A549 (cell line): Measurements from ENCODE around the gene MAP1LC3A.

Experiments
- CTCF ChIP-seq: fragments of >200 bp; sonication (Bioruptor Twin); formaldehyde crosslinking; IDR thresholded peaks from 3 replicates; pipeline ENCODE4 v1.5.1; 2016
- EP300 ChIP-seq, 2 experiments: fragments of >200 bp; sonication (Bioruptor Twin); formaldehyde crosslinking; IDR thresholded peaks; 2 replicates in 1 of 2; 3 replicates in 1 of 2; pipeline ENCODE4 v1.6.1; 2016 to 2017
- JUN ChIP-seq, 2 experiments: fragments of >200 bp; sonication (Bioruptor Twin); formaldehyde crosslinking; IDR thresholded peaks; 2 replicates in 1 of 2; 3 replicates in 1 of 2; pipeline ENCODE4 v1.6.1; 2016 to 2017

- no peak for TF ChIP-seq EP300 (IDR thresholded peaks at IDR 0.05)
- no peak for TF ChIP-seq CTCF
- TF ChIP-seq JUN (IDR thresholded peaks at IDR 0.05), result no peak
Observed at GRCh38 chr20:34561661-34562060, 3.1 kb downstream of the MAP1LC3A start.
